DMS153 treated with DMSO at 0.1 percent for 48 hours (cell line): ENCODE measurements around the gene NMNAT1.
A peak's percentile ranks its signal among the peaks of the same experiment; 100 is the strongest.
"Not testable (repeated sequence)": the region's sequence is repeated elsewhere in the genome, so short reads cannot be mapped to it uniquely, and the experiment has no call there.

Source experiments
- DNase-seq: peaks from one replicate; lab custom pipeline; 2025; ENCODE audit not compliant: unreplicated experiment; lab: John Stamatoyannopoulos, UW

The NMNAT1 gene

GRCh38 chr1:10014016-10014415 lies 70.7 kb downstream of the NMNAT1 start:
- no peak for DNase-seq

GRCh38 chr1:10019561-10019960 lies 76.3 kb downstream of the NMNAT1 start:
- no peak for DNase-seq

GRCh38 chr1:10020086-10020485 lies 76.8 kb downstream of the NMNAT1 start:
- no peak for DNase-seq

GRCh38 chr1:10020678-10021077 lies 77.4 kb downstream of the NMNAT1 start:
- DNase-seq = not testable (repeated sequence)

GRCh38 chr1:10021992-10022391 lies 78.7 kb downstream of the NMNAT1 start:
- not testable (repeated sequence) for DNase-seq

GRCh38 chr1:10022656-10023055 lies 79.4 kb downstream of the NMNAT1 start:
- no peak for DNase-seq

- no peak for DNase-seq
Observed at GRCh38 chr1:10025354-10025753, 82.1 kb downstream of the NMNAT1 start.

- DNase-seq = no peak
Observed at GRCh38 chr1:10027027-10027426, 83.8 kb downstream of the NMNAT1 start.

- not testable (repeated sequence) for DNase-seq
Observed at GRCh38 chr1:10028956-10029500, 85.8 kb downstream of the NMNAT1 start.

GRCh38 chr1:10031461-10031860 lies 88.2 kb downstream of the NMNAT1 start:
- DNase-seq = no peak

GRCh38 chr1:10032590-10033358 lies 89.5 kb downstream of the NMNAT1 start, which contains the start of gene UBE4B:
Gene UBE4B, plus strand, starts transcription at chr1:10032958. Its CDS starts 713 bp downstream, at chr1:10033671.
- DNase-seq = peak; percentile 98

GRCh38 chr1:10033359-10033845 lies 90.1 kb downstream of the NMNAT1 start:
- no peak for DNase-seq
